Heart right ventricle (tissue), 16 donors: ENCODE data around the gene TRIM37. TPM values are rescaled to one million over a fixed set of nuclear protein-coding genes. Genes with fewer than 3 reads are reported as not detected.

ENCODE experiments used
- ATAC-seq, 8 donors: fragments of 200-7000 bp; cut with Tn5 transposase; one replicate each; pipeline ENCODE4 v1.9.1; 2020; ENCODE audit warnings: mild to moderate bottlenecking in 8 of 8, moderate library complexity in 8 of 8, moderate number of reproducible peaks in 1 of 8
- DNase-seq, 2 donors: peaks; one replicate each; pipeline ENCODE4 v3.0.0-alpha.2; 2020
- H3K27ac ChIP-seq, 10 donors: fragments of 200-600 bp; sonication (generic) in 2 of 10; one replicate each; pipeline versions ENCODE4 v1.5.0 to v1.8.0; 2020 to 2022; ENCODE audit warnings: mild to moderate bottlenecking in 3 of 10
- H3K27me3 ChIP-seq, 7 donors: fragments of 200-600 bp; one replicate each; pipeline ENCODE4 v1.8.0; 2021 to 2022; ENCODE audit warnings: mild to moderate bottlenecking in 2 of 7
- H3K36me3 ChIP-seq, 9 donors: fragments of 200-600 bp; sonication (generic) in 1 of 9; one replicate each; pipeline versions ENCODE4 v1.5.0 to v1.8.0; 2020 to 2022; ENCODE audit warnings: mild to moderate bottlenecking in 2 of 9
- H3K4me1 ChIP-seq, 9 donors: fragments of 200-600 bp; sonication (generic) in 1 of 9; one replicate each; pipeline versions ENCODE4 v1.5.0 to v1.8.0; 2020 to 2022; ENCODE audit warnings: mild to moderate bottlenecking in 4 of 9
- H3K4me3 ChIP-seq, 10 donors: fragments of 200-600 bp; sonication (generic) in 2 of 10; one replicate each; pipeline versions ENCODE4 v1.5.0 to v1.8.0; 2020 to 2022; ENCODE audit warnings: mild to moderate bottlenecking in 7 of 10, moderate library complexity in 2 of 10
- H3K9me3 ChIP-seq, 11 donors: fragments of 200-600 bp in 10 of 11; sonication (generic) in 2 of 11; one replicate each; pipeline versions ENCODE4 v1.5.0 to v1.8.0; 2013 to 2022; ENCODE audit warnings: mild to moderate bottlenecking in 2 of 11, control low read depth in 1 of 11, moderate library complexity in 1 of 11
- WGBS, 2 donors: extraction: QIAGEN DNeasy Blood & Tissue Kit; methylation state at CpG; one replicate each; pipeline ENCODE4 v1.1.7; 2013; ENCODE audit warnings: inconsistent platforms in 1 of 2; 5-methylcytosine and 5-hydroxymethylcytosine counted together
- intact Hi-C, 10 donors: fragments of 100-400 bp; cut with DNase I; formaldehyde crosslinking; loops; one replicate each; pipeline versions ENCODE4 v1.11.1 to v1.14.2; 2022
- long read RNA-seq, 3 donors: library from polyadenylated mRNA; unstranded; transcript quantifications; one replicate each; pipeline ENCODE4 v2.0.0, GENCODE V29; 2020 to 2021
- polyA plus RNA-seq, 2 donors: library from polyadenylated mRNA; stranded (reverse); fragments of 200-250 nt; gene quantifications; one replicate each; pipeline ENCODE4 v1.2.3, GENCODE V29; 2013
- total RNA-seq, 10 donors: library from RNA; stranded (reverse); fragmentation: NEBNext Ultra II Directional in 3 of 10; extraction: Animal tissue kit (Norgen Biotek cat#: 25700) in 3 of 10; gene quantifications; one replicate each; pipeline versions ENCODE4 v1.2.1 to v1.2.4, GENCODE V29; 2021 to 2023
- TF ChIP-seq, protein P1 (sequence below), 9 donors: fragments of 200-600 bp; sonication (generic) in 2 of 9; IDR thresholded peaks; one replicate each; pipeline versions ENCODE4 v1.5.0 to v1.8.0; 2021 to 2022; ENCODE audit warnings: antibody characterized with exemption in 9 of 9, mild to moderate bottlenecking in 5 of 9, moderate library complexity in 1 of 9
- donor health status: Arrhythmogenic right ventricular cardiomyopathy.
- donor health status: ischemic (EF 13 %, LVEDD 7.1; RV severe dilation, severe dysfunction).
- donor health status: healthy with polysubstance abuse.
- donor health status: DM: no; HTN: yes; CAD: no.
- donor health status: DM: no; HTN: no; CAD: no.
- donor health status: ischemic (EF 25% LVEDD 6.9; RV normal size, moderate dysfunction).
- donor health status: ischemic (EF 25% LVEDD 5.7; RV mildly dilated, moderate dysfunction).
- donor health status: healthy.
- donor health status: DM: yes; HTN: yes; CAD: no.
- donor health status: Ischemic cardiomyopathy.
- donor health status: ischemic (EF 35%, LVEDD 5.7; RV mildly dilated, moderate dysfunction).
- donor health status: nonischemic (EF 11% LVEDD 7.7; RV severe dilation, severe dysfunction).
- donor health status: DM: yes; HTN: yes; CAD: no.
- donor health status: PGD.
- donor health status: ischemic (EF 29% LVEDD 5.4; RV normal size, mild dysfunction).
- donor health status: nonischemic (EF 23%, LVEDD 6.1; RV moderate dilation, normal function).

The TRIM37 gene, protein sequence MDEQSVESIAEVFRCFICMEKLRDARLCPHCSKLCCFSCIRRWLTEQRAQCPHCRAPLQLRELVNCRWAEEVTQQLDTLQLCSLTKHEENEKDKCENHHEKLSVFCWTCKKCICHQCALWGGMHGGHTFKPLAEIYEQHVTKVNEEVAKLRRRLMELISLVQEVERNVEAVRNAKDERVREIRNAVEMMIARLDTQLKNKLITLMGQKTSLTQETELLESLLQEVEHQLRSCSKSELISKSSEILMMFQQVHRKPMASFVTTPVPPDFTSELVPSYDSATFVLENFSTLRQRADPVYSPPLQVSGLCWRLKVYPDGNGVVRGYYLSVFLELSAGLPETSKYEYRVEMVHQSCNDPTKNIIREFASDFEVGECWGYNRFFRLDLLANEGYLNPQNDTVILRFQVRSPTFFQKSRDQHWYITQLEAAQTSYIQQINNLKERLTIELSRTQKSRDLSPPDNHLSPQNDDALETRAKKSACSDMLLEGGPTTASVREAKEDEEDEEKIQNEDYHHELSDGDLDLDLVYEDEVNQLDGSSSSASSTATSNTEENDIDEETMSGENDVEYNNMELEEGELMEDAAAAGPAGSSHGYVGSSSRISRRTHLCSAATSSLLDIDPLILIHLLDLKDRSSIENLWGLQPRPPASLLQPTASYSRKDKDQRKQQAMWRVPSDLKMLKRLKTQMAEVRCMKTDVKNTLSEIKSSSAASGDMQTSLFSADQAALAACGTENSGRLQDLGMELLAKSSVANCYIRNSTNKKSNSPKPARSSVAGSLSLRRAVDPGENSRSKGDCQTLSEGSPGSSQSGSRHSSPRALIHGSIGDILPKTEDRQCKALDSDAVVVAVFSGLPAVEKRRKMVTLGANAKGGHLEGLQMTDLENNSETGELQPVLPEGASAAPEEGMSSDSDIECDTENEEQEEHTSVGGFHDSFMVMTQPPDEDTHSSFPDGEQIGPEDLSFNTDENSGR
- total RNA-seq (10 to 100 TPM; 15.2 to 22.2 (median 18.1) TPM), polyA plus RNA-seq (1 to 10 TPM; 5.9 to 8.6 TPM)
- long read RNA-seq, donor 1, full-length matches to known transcripts: 26 of 44 reads
- long read RNA-seq, donor 1, partial matches to known transcripts: 9 of 44 reads
- long read RNA-seq, donor 1, other reads (novel, unspliced or antisense): 9 of 44 reads
- long read RNA-seq, donor 2, full-length matches to known transcripts: 34 of 47 reads
- long read RNA-seq, donor 2, partial matches to known transcripts: 5 of 47 reads
- long read RNA-seq, donor 2, other reads (novel, unspliced or antisense): 8 of 47 reads
- long read RNA-seq, donor 3, full-length matches to known transcripts: 29 of 68 reads
- long read RNA-seq, donor 3, partial matches to known transcripts: 22 of 68 reads
- long read RNA-seq, donor 3, other reads (novel, unspliced or antisense): 17 of 68 reads

DNA sequence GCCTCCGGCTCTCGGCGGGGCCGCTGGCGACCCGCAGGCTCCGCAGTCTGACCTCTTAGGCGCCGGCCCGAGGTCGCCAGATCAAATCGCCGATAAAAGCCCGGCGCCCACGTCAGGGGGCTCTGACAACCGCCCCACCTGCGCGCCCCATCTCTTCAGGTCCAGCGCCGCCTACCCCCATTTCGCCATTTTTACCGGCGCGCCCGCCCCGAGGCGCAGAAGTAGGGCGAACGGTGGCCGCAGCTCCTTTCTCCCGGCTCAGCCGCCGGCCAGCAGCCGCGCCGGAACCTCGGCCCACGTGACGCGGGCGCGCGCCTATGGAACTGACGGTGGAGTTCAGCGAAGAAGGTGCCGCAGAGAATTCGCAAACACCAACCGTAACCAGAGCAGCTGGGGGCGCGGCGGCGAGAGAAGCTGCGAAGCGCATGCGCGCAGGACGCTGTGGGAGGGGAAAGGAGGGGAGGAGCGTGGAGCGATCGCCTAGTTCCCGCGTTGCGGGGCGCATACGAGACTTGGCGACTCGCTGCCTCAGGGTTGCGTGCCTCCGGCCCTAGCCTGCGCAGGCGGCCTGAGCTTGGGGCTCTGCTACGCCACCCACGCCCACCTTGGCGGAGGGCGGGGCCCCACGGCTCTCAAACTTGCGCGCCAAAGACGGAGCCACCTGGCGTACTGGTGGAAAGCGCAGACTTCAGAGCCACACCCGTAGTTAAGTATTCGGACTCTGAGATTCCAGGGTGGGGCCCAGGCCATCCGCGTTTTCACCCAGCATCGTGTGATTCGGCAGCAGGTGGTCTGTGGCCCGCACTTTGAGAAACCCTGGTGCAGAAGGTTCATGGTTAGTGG is at the start of gene TRIM37:
TRIM37 (minus strand) TSS at position 418 of the 843 bp plus-strand sequence. CDS start 419 bp downstream, outside the sequence.
- peak; percentile 99 to 100 (median 99) for ATAC-seq
- TF ChIP-seq, protein P1, sequence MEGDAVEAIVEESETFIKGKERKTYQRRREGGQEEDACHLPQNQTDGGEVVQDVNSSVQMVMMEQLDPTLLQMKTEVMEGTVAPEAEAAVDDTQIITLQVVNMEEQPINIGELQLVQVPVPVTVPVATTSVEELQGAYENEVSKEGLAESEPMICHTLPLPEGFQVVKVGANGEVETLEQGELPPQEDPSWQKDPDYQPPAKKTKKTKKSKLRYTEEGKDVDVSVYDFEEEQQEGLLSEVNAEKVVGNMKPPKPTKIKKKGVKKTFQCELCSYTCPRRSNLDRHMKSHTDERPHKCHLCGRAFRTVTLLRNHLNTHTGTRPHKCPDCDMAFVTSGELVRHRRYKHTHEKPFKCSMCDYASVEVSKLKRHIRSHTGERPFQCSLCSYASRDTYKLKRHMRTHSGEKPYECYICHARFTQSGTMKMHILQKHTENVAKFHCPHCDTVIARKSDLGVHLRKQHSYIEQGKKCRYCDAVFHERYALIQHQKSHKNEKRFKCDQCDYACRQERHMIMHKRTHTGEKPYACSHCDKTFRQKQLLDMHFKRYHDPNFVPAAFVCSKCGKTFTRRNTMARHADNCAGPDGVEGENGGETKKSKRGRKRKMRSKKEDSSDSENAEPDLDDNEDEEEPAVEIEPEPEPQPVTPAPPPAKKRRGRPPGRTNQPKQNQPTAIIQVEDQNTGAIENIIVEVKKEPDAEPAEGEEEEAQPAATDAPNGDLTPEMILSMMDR (IDR thresholded peaks at IDR 0.05): peak in 2 of 9 donors; percentile 6 to 10
- DNase-seq: peak; percentile 97 to 98

DNA sequence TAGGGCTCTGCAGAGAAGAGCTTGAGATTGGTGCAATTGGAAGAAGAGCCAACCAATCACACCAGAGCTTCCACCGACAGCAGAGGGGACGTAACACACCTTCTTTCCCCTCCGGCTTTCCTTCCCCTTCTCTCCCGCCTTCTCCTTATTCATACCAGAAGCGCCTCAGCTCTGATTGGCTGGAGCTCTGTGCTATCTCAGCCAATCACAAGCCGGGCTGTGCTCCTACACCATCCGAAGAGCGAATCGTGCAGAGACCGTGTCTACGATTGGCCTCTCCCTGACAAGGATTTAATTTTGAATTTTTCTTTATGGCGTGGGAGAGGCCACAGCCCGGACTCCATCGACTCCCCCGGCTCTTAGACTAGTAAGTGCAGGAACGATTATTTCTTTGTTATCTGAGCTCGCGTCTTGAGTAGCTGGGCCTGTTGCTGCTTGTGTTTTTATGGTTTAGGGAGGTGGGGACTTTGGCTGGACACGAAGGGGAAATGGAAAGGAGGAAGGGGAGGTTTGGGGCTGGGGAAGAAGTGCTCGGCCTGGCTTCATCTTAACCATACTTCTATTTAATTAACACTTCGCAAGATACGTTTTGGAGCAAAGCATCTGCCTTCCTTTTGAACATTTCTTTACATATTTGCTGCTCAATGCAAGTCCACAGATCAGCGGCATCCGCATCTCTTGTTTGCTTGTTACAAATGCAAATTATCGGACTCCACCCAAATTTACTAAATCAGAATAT is 48.9 kb upstream of the TRIM37 start, which contains the start of gene PRR11:
PRR11 (plus strand) TSS at position 308 of the 739 bp plus-strand sequence. CDS start 14,007 bp downstream, outside the sequence.
- TF ChIP-seq, protein P1 (IDR thresholded peaks at IDR 0.05): no peak
- Histone ChIP-seq H3K36me3 (no peaks in the 10 kb centered on the region), H3K27ac (peak within 1 kb of the TSS; percentile 46 to 92 (median 88)), H3K4me3 (peak within 1 kb of the TSS; percentile 44 to 93 (median 80)), H3K4me1 (peaks cover 0 to 56% (median 28%) of the 10 kb centered on the region in 9 donors), H3K27me3 (no peaks in the 10 kb centered on the region), H3K9me3 (no peaks in the 10 kb centered on the region)
- DNase-seq: peak; percentile 85 to 95
- WGBS, 2 donors: 0 to 1% methylated on average over 25 of the region's 25 CpGs
- ATAC-seq: peak; percentile 92 to 98 (median 95)
- intact Hi-C loops: loop anchor here in 3 of 10 donors (1.0 to 10.0 kb wide), 4 partner anchors 49 to 637 kb away; partner anchors contain the start of genes TRIM37 (in 3 of the 3) and SMG8 (in 1 of the 3)

More for the DNA sequence above, at the start of gene TRIM37:
- Histone ChIP-seq H3K4me3 (peak within 1 kb of the TSS; percentile 64 to 97 (median 84)), H3K4me1 (peaks cover 0 to 35% (median 23%) of the 10 kb centered on the region in 9 donors), H3K9me3 (no peaks in the 10 kb centered on the region), H3K36me3 (peaks cover 0 to 42% (median 0%) of the 10 kb centered on the region in 9 donors), H3K27me3 (no peaks in the 10 kb centered on the region), H3K27ac (peak within 1 kb of the TSS; percentile 75 to 95 (median 90))
- intact Hi-C loops: loop anchor here in 5 of 10 donors (2.0 to 10.0 kb wide), 5 partner anchors 41 to 589 kb away; partner anchors contain the start of genes PRR11 (in 3 of the 5) and SKA2 (in 3 of the 5)
- 0% methylated on average over 89 of the region's 89 CpGs for WGBS, 2 donors
